Stimulated activated CD4-positive, alpha-beta T cell treated with anti-CD3 and anti-CD28 coated beads, Interleukin-4, amount 100 ng/mL, for 4 hours (primary cell): ENCODE data around the gene EBPL.
A peak's percentile ranks its signal among the peaks of the same experiment; 100 is the strongest.
"Not testable (repeated sequence)": the region's sequence is repeated elsewhere in the genome, so short reads cannot be mapped to it uniquely, and the experiment has no call there.

Experiments used
- DNase-seq, 2 experiments: peaks; one replicate each; pipeline ENCODE4 v3.0.0-alpha.2; 2020

EBPL gene

GRCh38 chr13:49690995-49691784, at the start of gene EBPL:
Gene EBPL, minus strand, starts transcription at chr13:49691486. Its CDS starts 62 bp downstream, at chr13:49691424.
- DNase-seq = peak; percentile 87 to 92

GRCh38 chr13:49740870-49741269, 49.6 kb upstream of the EBPL start:
- no peak for DNase-seq

GRCh38 chr13:49739498-49740187, 48.4 kb upstream of the EBPL start:
- DNase-seq = no peak

GRCh38 chr13:49733181-49733951, 42.1 kb upstream of the EBPL start:
- no peak for DNase-seq

DNA sequence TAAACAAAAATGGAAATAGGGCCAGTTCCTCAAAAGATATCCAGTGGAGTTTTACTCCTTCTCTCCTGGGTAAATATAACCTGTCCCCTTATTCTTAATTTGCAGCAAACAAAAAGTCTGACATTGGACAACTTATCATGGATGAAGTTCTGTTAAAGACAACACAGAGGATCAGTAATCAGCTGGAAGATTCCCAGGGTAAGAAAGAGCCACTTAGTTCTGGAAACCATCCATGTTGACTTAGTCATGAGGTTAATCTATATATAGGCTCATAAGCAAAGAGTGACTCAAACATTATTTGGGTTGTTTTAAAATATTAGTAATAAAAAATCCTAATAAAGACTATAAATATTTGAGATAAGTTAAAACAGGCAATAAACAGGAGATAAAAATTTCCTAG, 40.5 kb upstream of the EBPL start:
- DNase-seq = no peak

DNA sequence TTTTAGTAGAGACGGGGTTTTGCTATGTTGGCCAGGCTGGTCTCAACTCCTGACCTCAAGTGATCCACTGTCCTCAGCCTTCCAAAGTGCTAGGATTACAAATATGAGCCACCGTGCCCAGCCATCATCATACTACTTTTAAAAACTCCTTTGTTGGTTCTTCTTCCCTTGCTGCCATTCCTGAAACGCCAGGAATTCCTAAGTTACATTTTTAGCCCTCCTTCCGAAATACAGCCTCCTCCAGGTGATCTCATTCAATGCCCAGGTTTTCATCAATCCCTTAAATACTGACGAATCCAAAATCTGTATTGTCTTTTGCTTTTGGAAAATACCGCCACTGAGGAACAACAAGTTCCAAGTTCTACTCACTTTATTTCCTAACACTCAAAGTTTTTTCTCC, 25.3 kb upstream of the EBPL start:
- DNase-seq = no peak

GRCh38 chr13:49714757-49715156, 23.5 kb upstream of the EBPL start:
- no peak for DNase-seq

- no peak for DNase-seq
Observed at GRCh38 chr13:49711218-49711863, 20.1 kb upstream of the EBPL start.

DNA sequence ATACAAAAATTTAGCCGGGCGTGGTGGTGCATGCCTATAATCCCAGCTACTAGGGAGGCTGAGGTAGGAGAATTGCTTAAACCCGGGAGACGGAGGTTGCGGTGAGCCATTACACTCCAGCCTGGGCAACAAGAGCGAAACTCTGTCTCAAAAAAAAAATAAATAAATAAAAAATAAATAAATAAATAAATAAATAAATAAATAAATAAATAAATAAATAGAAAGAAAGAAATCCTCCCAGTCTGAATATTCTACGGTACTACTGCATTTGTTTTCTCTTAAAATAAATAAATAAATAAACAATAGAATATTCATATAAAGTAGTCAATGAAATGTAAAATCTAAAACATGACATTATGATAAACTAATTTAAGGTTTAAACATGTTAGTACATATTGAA, 13.0 kb upstream of the EBPL start:
- DNase-seq = not testable (repeated sequence)

DNA sequence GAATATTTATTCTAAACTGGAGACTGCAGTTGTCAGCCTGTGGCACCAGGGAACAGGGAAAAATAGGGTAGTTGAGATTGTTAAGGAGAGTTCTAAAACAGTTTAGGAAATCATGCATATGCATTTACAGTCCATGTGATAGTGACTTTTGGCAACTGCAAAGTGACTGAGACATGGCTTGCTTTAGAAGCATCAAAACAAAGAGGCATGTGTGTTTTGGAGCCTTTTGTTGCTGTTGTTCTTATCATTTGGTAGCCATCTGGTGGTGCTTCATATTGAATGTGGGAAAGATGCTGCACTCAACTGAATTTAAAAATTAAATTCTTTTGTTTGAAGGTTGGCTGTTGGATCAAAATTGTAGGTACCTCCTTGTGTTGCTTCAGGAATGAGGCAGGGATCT, 10.2 kb upstream of the EBPL start:
- no peak for DNase-seq

GRCh38 chr13:49697468-49697867, 6.2 kb upstream of the EBPL start:
- DNase-seq = no peak

DNA sequence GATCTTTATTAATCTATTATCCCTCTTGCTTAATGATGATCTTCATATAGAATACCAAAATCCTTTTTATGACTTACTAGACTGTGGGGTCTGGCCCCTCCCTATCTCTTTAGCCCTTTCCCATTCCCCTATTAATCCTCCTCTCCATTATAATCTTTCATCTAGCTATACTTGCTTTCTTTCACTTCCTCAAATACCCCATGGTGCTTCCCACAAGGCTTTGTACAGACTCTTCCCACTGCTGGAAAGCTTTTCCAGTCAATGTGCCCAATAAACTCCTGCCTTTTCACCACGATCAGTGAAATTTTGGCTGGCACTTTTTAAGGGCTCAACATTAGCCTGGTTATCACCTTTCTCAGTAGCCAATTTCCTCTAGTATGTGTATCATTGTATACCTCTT, 3.2 kb upstream of the EBPL start:
- DNase-seq = no peak

- DNase-seq = no peak
Observed at GRCh38 chr13:49693877-49694276, 2.6 kb upstream of the EBPL start.

- DNase-seq = no peak
Observed at GRCh38 chr13:49693191-49693733, 2.0 kb upstream of the EBPL start.

DNA sequence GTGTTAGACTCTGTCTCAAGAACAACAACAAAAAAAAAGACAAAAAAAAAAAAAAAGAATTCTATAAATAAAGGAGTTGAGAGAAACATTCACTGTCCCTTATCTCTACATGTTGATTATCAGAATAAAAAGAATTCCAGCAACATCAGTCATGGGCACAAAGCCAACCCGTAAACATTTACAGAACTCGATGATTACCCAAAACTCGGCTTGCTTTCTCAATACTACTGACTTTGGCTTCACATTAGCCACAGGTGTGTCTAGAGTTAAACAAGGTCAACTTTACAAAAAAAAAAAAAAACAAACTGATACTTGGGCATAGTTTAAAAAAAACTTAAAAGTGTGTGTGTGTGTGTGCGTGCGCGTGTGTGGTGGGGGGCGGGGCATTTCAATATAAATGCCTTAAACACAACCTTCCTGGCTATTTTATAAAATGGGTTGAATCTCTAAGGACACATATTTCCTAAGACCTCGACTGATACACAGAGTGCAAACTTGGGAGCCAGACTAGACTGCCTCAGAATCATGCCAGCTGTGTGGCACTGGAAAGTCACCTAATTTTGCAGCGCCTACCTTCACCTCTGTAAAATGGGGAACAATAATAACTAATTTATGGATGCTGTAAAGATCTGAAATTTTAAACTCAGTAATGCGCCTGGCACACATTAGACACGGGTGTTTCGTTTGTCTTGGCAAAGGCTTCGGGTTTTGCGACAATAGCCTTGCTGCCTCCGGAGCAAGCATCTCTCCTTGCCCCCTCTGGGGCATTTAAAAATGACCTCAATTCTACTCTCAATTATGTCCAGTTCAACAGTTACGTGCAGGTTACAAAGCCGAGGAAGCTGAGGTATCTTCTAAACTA, 922 bp downstream of the EBPL start:
- DNase-seq = no peak

DNA sequence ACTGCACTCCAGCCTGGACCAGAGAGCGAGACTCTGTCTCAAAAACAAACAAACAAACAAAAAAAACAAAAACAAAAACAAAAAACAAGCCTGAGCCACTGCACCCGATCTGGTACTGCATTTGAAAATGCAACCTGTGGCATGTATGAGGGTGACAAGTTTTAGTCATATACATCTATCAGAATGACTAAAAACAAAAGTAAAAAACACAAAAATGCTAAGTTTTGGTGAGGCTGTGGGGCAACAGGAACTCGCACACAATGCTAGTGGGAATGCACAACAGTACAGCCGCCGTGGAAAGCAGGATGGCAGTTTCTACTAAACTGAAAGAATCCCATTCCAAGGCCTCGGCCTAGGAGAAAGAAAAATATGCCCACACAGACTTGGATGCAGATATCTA, 7.8 kb downstream of the EBPL start:
- DNase-seq = no peak

GRCh38 chr13:49681842-49682435, 9.3 kb downstream of the EBPL start:
- no peak for DNase-seq

GRCh38 chr13:49679246-49679645, 12.0 kb downstream of the EBPL start:
- no peak for DNase-seq

DNA sequence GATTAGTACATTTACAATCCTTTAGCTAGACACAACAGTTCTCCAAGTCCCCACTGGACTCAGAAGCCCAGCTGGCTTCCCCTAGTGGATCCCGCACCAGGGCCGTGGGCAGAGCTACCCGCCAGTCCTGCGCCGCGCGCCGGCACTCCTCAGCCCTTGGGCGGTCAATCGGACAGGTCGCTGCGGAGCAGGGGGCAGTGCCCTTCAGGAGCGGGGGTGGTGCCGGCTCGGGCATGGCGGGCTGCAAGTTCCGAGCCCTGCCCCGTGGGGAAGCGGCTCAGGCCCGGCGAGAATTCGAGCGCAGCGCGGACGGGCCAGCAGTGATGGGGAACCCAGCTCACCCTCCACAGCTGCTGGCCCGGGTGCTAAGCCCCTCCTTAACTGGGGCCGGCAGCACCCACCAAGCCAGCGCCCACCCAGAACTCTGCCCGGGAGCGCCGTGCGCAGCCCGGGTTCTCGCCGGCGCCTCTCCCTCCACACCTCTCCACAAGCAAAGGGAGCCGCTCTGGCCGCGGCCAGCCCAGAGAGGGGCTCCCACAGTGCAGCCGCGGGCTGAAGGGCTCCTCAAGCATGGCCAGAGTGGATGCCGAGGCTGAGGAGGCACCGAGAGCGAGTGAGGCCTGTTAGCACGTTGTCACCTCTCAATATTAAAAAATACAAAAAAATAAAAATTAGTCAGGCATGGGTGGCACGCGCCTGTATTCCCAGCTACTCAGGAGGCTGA, 12.9 kb downstream of the EBPL start:
- no peak for DNase-seq

DNA sequence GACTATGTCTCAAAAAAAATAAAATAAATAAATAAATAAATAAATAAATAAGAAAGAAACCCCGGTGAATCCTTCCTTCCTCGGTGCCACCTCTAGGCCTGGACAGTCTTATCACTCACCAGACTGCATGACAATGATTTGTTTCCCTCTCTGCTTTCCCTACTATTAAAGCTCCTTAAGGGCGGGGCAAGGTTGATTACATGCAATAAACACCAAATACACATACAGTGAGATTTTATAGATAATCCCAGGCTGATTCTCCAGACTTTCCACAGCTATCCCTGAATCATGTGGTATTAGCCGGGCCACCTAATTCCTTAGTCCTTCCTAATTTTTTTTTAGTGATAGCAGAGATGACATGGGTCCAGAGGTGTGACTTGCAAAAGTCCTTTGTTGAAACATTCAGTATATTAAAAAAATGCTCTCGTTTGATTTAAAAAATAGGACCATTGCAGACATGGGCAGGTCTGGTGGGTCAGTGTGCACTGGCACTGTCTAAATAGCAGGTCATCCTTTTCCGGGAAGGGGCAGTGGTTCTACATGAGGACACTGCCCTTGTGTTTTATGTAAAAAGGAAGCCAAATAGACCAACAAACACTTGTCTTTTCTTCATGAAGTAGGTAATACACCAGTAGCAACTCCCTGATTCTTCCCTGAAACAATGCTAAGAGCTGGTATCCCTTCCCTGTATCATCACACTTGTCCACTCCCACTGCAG, 14.5 kb downstream of the EBPL start:
- no peak for DNase-seq
